Epithelial cell of umbilical artery (primary cell): ENCODE measurements around the gene RPS27. TPM values are rescaled to one million over a fixed set of nuclear protein-coding genes. Genes with fewer than 3 reads are reported as not detected.

Source experiments
- total RNA-seq: library from RNA; depleted of rRNA; stranded (reverse); fragments of >200 nt; gene quantifications from 2 replicates; pipeline ENCODE4 v1.2.3, GENCODE V29; 2014

RPS27 gene
- total RNA-seq, result 390 and 805 TPM in 2 replicates

DNA sequence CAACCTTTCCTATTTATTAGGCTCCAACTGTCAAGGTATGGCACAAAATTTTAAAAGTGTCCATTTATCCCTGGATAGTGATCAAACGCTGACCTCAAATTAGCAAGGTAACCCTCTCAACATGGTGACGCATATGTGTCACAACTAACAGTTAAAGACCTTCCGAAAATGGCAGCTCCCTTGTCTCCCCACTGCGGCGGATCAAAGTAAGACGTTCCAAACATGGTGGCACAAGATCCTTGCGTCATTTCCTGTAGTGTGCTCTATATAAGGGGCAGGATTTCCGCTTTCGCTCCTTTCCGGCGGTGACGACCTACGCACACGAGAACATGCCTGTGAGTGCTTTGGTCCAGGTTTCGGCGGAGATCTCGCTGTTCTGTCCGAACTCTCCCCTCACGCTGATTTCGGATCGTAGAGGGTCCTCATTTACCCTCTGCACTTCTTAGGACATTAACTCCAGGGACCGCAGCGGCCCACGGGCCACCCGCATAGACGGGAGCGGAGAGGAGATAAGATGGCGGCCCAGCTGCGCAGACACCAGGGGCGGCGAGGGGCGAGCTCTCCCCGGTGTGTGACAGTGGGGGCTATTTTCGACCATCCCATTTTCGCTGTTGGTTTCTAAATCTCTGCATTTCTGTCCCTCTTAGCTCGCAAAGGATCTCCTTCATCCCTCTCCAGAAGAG, at the start of gene RPS27:
RPS27 (plus strand) TSS at position 295 of the 683 bp plus-strand sequence; CDS start at position 330, 35 bp downstream.

GRCh38 chr1:153946622-153947241, 43.8 kb upstream of the RPS27 start, which contains the start of gene DENND4B:
Gene DENND4B (minus strand): TSS chr1:153946718. CDS start chr1:153944374, 2,344 bp downstream.

DNA sequence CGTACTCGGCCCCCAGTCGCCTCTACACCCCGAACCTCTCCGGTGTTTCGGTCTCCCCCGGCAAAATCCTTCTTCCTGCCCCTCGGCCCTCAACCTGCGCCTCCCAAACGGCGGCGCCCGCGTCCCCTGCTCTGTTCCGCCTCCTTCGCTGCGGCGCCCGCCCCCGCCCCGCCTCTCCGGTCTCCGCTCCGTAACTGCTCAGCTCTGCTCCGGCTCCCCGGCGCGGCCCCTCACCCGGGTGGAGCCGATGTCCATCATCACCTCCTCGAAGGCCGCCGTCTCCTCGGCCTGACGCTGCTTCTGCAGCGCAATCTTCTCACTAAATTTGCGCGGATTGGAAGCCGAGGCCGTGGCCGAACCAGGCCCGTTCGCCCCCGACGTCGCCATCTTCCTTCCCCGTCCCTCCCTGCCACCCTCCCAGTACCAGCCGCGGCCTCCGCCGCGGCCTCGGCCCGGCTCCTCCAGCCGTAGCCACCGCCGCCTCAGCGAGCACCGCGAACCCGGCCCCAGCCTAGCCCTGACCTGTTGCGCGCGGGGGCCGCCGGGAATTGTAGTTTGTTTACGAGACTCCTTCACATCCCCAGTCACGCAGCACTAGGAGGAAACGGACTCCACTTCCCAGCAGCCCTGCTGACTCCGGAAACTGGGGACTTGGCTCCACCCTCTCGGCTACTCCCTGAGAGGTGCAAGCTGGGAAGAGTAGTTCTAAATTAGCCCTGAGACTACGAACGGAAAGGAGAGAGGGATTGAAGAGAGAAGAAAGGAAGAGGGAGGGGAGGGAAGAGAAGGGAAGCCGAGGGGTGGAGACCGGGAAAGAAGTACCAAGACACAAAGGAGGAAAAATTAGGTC, 32.2 kb upstream of the RPS27 start, which contains the start of gene CRTC2:
CRTC2 (minus strand) TSS at position 502 of the 850 bp plus-strand sequence; CDS start at position 387, 115 bp downstream.

DNA sequence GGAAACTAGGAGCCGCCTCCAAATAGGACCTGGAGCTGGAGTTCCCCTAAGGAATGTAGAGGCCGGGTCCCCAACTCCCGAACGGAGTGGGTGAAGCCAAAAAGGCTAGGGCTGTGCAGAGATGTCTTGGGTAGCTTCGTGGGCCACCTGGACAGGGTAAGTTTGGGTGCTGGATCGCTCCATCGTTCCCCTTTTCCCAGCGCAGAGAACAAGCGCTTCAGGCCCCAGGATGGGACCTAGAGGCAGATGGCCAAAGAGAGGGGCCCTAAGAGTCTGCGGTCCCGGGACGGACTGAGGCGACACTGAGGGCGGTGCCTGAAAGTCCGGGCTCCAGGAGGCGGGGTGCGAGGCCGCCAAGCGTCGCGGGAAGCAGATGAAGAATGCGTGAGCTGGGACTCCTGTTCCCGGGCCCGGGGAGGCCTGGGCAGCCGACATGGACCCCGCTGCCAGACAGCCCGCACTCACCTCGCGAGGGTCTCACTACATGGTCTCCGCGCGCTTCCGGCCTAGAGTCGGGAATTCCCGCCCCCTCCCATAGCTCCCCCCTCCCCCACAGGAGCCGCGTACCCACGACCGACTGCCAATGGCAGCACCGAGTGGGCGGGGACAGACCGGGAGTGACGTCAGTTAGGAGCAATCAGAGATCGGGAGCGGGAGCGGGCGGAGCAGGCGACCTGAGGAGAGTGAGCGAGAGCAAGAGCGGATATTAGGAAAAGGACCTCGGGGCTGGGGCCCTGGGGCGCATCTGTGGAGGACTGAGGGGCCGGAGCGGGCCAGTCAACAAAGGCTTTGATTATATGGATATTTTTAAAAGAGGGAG, 27.3 kb upstream of the RPS27 start, which contains the start of gene SLC39A1:
SLC39A1 (minus strand) TSS at position 508 of the 820 bp plus-strand sequence. CDS start 822 bp downstream, outside the sequence.

GRCh38 chr1:153967107-153967999, 23.2 kb upstream of the RPS27 start, which contains the start of gene CREB3L4:
Gene CREB3L4 (plus strand): TSS chr1:153967902. CDS start chr1:153968526, 624 bp downstream.

DNA sequence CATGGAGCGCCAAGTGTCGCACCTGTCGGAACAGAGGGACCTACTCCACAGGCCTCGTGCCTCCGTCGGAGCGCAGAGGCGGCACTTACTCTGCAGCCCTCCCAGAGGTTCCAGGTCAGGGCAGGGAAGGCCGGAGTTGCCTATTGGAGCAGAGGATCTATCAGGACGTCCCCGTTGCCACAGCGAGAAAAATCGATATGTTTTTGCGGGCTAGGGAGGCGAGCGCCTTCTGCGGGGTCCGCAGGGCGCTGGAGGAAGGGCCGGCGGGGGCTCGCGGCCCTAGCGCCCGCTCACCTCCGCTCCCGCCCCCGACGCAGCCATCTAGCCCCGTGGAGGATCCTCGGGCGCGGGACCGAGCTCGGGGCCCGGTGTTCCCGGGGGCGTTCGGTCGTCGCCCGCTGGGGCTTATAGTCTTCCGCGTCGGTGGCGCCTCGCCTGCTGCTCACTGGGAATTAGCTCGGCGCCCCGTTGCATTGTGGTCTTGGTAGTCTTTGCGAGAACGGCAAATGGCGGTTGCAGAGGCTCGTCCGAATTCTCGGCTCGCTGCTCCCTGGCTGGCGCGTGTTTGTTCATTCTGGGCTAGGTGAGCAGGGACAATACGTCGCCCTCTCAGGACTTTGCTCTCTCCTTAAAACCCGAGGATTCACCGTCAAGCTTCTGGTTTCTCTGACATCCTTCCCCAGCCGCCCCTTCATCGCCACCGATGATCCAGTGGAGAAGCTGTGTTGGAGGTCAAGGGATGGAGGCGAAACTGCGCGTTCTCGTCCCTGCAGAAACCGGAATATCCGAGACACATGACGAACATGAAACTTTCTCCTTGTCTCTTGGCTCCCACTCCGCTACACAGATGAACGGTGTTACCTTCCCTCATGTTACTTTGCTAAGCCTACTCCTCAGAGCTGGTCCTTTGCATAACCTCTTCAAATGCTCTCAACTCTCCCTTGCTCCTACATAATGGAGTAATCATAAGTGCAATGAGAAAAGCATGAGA, 13.0 kb upstream of the RPS27 start, which contains the start of gene JTB:
JTB (minus strand) TSS at position 425 of the 991 bp plus-strand sequence; CDS start at position 3, 422 bp downstream.

GRCh38 chr1:153985941-153986761, 4.4 kb upstream of the RPS27 start, which contains the start of gene RAB13:
Gene RAB13 (minus strand): TSS chr1:153986339. CDS start chr1:153986236, 103 bp downstream.

Other genes starting within 250 kb of the RPS27 start
- 13.8 and 19.8 TPM in 2 replicates for gene SLC27A3, start 215.4 kb upstream of the RPS27 start, total RNA-seq
- gene GATAD2B, start 67.8 kb upstream of the RPS27 start, total RNA-seq, result 2.3 and 3.2 TPM in 2 replicates
- 12.0 and 13.1 TPM in 2 replicates for gene DENND4B, start 44.0 kb upstream of the RPS27 start, total RNA-seq
- 1.8 and 2.3 TPM in 2 replicates for gene CRTC2, start 32.1 kb upstream of the RPS27 start, total RNA-seq
- 101 and 104 TPM in 2 replicates for gene SLC39A1, start 27.2 kb upstream of the RPS27 start, total RNA-seq
- 6.1 and 6.8 TPM in 2 replicates for gene CREB3L4, start 22.9 kb upstream of the RPS27 start, total RNA-seq
- gene JTB, start 13.1 kb upstream of the RPS27 start, total RNA-seq, result 126 and 138 TPM in 2 replicates
- 37.4 and 44.2 TPM in 2 replicates for gene RAB13, start 4.4 kb upstream of the RPS27 start, total RNA-seq
- gene NUP210L, start 164.3 kb downstream of the RPS27 start, total RNA-seq, result under 0.01 TPM in 1 of 2 replicates, not detected in the other
- 794 and 906 TPM in 2 replicates for gene TPM3, start 201.3 kb downstream of the RPS27 start, total RNA-seq
- not detected in 2 replicates for gene CFAP141, start 215.6 kb downstream of the RPS27 start, total RNA-seq
- 45.5 and 57.3 TPM in 2 replicates for gene UBAP2L, start 230.2 kb downstream of the RPS27 start, total RNA-seq